ENCODE results near the gene PPIL1.
"Not testable (repeated sequence)": the region's sequence is repeated elsewhere in the genome, so short reads cannot be mapped to it uniquely, and the experiment has no call there.

PPIL1 gene

DNA sequence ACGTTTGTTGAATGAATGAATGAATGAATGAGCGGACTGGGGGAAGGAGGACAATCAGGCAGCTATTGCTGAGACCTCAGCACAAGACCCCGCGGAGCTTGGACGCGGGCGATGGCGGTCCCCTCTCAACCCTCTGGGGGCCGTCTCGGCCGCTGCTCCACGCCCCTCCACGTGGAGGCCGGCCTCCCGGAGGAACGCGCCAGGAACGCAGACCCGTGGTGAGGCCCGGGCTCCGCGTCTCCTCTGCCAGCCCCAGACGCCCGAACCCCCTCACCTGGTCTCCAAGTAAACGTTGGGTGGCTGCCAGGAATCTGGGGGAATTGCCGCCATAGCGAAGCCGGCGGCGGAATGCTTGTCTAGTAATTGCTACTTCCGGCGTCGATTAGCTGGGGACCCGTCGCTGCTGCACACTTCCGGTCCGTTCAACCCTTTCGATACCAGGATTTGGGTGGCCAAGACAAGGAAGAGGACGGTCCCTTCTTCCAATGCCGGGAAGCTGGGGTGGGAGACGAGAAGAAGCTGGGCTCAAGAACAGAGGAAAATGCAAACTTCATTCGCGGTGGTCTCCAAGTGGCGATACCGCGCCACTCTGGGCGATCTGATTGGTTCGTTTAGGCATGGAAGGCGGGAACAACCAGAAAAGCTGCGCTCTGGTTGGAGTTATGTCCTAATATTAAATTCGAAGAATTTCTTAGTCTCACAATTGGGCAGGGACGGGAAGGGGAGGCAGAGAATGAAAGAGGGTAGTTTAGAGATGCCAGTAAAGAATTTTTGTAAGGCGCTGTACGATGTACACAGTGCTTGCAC is at the start of gene PPIL1:
TSS of gene PPIL1 (minus strand) at position 361 of the 807 bp plus-strand sequence. CDS start at position 330, 31 bp downstream.
- DNase-seq (ENCODE audit: low read depth in 2 of 2): peak; percentile 57 to 74

DNA sequence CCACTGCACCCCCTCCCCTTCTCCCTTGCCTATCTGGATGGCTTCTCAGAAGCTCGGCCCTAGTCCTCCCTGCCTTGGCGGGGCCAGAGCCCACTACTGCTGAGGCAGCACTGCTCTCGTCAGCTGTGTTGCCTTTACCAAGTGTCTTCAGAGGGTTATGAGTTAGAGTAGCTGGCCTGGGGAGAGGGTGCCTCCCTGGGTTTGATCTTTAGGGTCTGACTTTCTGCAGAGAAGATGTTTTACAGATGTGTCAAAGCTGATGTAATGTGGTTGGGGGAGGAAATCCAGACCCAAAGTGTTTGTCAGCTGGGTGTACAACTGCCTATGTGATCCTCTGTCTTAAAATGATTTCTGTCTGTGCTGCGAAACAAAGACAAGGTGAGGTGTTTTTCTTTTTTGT is 49.5 kb upstream of the PPIL1 start:
- no peak for DNase-seq (ENCODE audit: low read depth in 2 of 2)

DNA sequence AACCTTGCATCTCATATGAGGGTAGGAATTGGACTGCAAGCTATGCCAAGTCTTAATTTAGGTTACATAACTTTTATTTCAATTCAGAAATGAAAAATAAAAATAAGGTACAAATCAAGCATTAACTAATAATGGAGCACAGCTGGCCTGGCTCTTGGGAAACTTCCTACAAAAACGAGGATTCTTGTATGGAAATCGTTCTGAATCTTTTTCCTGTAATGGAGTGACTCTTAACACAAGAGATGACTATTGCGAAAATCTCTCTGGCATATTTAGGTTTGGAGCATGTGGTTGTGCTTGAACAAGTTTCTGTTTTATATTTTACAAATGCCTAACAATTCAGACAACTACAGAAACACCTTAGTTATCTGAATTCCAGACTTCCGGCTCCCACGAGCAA is 45.9 kb upstream of the PPIL1 start:
- DNase-seq (ENCODE audit: low read depth in 2 of 2): no peak

DNA sequence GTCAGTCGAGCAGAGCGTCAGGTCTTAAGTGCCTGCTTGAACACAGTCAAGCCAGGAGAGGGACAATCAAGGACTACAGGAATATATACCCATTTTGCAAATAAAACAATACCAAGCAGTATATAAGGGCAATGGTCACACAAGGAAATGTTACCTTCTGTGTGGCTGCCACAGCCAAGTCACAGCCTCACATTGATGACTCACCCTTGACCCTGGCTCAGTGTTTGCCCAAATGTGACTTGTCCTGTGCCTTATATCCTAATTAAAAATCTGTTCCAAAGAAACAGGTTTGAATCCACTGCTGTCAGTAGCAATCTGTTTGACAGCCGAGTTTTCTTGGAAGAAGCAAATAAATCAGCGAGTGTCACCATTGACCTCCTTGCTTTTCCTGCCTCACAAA is 45.4 kb upstream of the PPIL1 start:
- DNase-seq (ENCODE audit: low read depth in 2 of 2): no peak

DNA sequence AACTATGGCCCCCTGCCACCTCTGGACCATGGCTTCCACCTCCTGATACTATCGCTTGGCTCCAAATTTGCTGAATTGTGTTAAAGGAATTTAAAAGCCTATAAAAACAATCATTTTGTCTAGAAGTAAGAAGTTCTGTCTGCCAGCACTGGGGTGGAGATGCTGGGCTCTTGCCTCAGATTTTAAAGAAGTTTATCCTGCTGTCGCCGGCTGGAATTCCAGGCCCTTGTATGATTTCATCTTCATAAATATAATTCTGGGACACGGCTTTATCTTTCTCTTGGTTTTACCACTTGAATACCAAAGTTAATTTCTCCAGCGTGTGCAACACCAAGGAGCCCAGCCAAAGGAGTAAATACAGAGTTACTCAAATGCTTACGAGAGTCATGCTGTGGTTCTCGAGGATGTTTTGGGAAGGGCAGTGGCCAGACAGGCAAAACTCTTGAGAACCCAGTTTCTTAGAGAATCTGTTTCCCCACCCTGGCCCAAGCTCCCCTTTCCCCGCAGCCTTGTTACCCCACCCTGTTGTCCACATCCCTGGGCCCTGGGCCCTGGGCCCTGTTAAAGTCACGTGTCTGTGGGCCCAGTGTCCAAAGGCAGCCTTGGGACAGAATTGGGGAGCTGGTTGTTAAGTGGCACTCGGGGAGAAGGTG is 43.1 kb upstream of the PPIL1 start:
- DNase-seq (ENCODE audit: low read depth in 2 of 2): no peak

DNA sequence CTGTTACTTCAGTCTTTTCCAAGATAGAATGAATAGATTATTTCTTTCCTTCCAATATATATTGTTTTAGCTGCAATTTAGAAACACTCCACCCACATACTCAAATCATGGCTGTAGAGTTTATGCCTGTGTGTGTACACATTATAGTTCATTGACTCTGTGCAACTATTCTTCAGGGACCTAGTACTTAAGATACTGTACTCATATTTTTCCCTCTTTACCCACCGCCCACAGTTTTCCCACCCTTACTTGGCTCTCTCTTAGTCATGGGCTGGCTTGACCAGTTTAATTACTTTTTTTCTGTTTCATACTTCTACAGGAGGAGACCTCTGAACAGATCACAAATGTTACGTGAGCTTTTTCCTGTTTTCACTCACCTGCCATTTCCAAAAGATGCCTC is 41.5 kb upstream of the PPIL1 start:
- DNase-seq (ENCODE audit: low read depth in 2 of 2): no peak

DNA sequence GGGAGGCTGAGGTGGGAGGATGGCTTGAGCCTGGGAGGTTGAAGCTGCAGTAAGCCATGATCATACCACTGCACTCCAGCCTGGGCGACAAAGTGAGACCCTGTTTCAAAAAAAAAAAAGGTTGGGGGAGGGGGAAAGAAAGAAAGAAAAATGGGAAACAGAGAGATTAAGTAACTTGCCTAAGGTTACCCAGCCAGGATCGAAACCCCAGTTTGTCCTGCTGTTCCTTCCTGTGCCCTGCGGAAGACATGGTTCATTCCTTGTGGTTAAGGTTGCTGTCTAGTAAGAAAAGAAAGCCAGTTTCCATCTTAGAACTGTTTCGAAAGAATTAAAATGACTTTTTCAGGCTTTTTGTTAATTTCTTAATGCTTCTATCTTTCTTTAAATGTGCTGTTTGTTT is 41.0 kb upstream of the PPIL1 start:
- DNase-seq (ENCODE audit: low read depth in 2 of 2): no peak

DNA sequence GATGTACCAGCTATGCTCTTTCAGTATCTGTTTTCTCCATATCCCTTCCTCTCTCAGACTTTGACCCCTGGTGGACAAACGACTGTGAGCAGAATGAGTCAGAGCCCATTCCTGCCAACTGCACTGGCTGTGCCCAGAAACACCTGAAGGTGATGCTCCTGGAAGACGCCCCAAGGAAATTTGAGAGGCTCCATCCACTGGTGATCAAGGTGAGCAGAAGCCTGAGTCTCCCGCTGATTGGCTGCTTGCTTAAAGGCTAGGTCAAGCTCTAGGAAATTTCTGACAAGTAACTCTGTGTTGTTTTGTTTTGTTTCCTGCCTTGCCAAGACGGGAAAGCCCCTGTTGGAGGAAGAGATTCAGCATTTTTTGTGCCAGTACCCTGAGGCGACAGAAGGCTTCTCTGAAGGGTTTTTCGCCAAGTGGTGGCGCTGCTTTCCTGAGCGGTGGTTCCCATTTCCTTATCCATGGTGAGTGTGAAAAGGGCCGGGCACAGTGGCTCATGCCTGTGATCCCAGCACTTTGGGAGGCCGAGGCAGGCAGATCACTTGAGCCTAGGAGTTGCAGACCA is 39.7 kb upstream of the PPIL1 start:
- no peak for DNase-seq (ENCODE audit: low read depth in 2 of 2)

DNA sequence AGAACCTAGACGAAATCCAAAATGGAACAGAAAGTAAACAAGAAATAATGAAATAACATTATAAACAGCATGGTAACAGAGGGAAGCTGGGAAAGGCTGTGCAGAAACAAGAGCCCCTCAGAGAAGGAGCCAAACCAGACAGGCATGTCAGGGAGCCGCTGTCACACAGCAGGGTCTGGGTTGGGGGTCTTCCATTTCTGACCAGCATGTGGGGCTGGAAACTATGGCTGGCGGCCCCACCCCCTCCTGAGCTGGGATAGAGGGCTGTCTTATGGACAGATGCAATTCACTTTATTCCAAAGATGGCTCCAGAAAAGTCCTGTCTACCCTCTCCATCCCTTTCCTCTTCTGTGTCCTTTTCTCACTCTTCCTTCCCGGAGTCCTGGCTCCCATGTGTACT is 38.5 kb upstream of the PPIL1 start:
- DNase-seq (ENCODE audit: low read depth in 2 of 2): no peak

DNA sequence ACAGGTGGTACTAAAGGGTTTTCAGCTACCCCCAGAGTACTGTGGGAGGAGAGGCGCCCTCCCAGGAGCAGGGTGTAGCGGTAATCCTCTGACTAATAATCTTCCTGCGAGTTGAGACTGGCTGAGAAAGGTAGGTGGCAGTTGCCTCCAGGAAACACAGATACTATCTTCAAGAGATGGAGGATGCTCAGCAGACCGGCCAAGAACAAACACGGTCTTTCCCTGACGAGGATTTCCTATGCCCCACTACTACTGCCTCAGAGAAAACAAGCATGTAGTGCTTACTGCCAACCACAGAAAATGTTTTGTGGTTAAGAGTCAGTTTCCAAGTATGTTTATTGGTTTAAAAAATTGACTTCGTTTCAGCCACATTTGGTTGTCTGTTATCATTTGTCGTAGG is 38.0 kb upstream of the PPIL1 start:
- peak; percentile 1 to 16 for DNase-seq (ENCODE audit: low read depth in 2 of 2)

DNA sequence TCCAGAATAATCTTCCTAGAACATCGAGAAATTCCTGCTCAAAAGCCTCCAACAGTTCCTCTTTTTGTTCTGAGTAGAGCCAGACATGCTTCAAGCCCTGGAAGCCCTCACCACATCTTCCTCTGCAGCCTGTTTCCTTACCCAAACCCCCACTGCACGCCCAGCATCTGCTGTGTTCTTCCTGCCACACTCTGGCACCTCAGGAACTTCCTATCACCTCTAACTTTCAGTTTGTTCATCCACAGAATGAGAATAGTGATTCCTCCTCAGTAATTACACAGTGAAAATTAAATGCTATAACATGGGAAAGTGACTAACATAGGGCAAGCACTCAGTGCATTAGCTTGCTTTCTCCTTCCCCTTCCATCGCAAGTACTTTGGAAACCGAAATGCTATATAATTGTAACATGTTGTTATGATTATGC is 37.4 kb upstream of the PPIL1 start:
- DNase-seq (ENCODE audit: low read depth in 2 of 2): no peak

DNA sequence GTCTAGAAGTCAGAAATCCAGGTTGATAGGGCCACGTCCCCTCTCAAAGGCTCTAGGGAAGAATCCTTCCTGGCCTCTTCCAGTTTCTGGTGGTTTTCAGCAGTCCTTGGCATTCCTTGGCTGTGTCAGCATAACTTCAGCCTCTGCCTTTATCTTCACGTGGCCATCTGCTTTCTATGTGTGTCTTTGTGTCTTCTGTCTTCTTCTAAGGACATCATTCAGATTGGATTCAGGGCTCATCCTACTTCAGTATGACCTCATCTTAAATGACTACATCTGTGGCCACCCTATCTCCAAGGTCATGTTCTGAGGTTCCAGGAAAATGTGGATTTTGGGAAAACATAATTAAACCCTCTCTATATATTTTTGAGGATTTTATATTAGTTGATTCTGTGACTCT is 34.1 kb upstream of the PPIL1 start:
- DNase-seq (ENCODE audit: low read depth in 2 of 2): no peak

DNA sequence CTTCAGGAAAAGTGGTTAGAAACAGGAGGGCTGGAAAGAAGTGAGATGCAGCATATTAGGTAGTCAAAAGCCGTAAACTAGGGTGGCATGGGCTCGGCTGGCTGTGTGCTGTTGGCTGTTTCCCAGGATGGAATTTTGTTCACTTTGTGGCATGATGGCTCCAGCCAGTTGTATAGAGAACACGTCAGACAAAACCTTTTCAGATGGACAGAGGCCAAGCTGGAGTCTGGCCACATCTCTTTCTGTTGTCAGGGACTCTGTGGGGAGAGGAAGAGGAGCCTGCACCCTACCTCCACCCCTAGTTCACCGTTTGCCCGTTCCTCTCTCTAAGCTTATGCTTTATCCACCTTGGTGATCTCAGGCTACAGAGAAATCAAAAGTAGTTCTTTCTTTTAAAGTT is 33.2 kb upstream of the PPIL1 start:
- DNase-seq (ENCODE audit: low read depth in 2 of 2): no peak

DNA sequence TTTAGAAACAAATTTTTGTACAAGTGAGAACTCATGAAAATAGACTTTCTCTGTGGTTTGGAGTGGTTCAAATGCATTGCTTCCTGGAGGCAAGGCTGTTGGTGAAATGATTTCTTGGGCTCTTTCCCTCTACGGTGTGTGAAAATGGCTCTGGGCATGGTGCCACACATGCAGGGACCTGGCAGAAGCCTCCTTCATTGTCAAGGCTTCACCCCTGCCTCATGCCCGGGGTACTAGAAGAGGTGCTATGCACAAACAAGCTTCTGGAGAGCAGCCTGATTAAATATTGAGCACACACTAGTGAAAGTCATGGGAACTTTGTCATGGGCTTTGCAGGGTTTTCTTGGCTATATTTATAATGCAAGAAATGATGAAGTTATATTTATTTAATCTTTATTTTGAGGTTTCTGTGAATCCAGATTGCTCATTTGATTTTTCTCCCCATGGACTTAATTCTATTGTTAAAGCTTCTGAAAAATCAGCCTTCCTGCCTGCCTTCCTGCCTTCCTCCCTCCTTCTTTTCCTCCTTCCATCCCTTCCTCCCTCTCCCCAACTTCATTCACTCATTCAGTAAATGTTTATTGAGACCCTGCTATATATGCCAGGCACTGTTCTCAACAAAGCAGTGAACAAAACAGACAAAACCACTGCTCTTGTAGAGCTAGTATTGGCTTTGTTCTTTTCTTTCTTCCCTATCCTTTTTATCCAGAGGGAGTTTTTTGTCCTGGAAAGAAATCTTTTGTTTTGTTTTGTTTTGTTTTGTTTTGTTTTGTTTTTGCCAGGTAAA is 32.1 kb upstream of the PPIL1 start:
- no peak for DNase-seq (ENCODE audit: low read depth in 2 of 2)

DNA sequence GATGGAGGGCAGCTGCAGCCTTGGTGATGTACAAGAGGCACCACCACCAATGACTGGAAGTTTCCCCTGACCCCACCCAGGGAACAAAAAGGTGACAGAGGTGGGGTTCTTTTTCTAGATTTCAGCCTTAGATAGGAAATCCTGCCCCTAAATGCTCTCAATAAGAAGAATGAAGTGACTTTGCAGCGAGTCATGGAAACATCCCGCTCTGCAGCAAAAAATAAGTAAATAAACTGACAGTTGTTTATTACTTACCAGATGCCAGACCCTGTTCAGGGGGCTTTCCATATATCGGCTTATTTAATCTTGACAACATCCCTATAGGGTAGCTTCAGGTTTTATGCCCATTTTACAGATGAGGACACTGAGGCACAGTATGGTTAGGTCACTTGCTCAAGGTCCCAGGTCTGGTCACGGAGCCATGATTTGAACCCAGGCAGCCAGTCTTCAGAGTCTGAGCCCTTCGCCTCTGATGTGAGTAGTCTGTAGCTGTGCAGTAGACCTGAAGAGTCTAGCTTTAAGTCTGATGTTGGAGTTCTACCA is 30.3 kb upstream of the PPIL1 start:
- DNase-seq (ENCODE audit: low read depth in 2 of 2): no peak

DNA sequence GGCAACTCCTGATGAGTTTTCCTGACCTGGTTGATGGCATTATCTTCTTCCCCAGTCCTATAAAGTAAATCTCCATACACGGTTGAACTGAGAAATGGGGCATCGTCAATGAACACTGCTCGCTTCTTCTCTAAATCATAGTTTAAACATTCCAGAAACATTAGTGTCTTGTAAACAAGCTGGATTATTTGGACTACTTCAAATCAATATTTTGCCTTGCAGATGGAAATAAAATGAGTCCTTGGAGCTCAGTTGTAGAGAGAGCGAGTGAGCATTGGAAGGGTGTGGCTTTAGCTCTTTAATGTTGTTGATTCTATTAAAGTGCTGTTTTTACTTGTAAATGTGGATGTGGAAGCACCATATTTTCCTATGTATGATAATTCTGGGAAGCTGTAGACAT is 29.5 kb upstream of the PPIL1 start:
- no peak for DNase-seq (ENCODE audit: low read depth in 2 of 2)

DNA sequence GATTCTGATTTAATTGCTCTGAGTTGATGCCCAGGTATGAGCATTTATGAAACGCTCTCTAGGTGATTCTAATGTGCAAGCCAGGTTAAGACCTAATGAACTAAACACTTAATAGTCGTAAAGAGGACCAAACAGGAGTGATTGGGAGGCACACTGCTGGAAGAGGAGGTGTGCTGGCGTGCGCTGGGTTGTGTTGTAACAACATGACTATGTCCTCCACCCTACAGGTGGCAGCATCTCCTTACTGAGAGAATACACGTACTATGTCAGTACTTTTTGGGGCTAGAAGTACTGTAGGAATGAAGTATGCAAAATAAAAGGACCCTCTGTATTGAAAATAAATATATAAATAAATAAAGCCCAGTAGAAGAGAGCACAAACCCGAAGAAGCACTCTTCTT is 23.0 kb upstream of the PPIL1 start:
- no peak for DNase-seq (ENCODE audit: low read depth in 2 of 2)

DNA sequence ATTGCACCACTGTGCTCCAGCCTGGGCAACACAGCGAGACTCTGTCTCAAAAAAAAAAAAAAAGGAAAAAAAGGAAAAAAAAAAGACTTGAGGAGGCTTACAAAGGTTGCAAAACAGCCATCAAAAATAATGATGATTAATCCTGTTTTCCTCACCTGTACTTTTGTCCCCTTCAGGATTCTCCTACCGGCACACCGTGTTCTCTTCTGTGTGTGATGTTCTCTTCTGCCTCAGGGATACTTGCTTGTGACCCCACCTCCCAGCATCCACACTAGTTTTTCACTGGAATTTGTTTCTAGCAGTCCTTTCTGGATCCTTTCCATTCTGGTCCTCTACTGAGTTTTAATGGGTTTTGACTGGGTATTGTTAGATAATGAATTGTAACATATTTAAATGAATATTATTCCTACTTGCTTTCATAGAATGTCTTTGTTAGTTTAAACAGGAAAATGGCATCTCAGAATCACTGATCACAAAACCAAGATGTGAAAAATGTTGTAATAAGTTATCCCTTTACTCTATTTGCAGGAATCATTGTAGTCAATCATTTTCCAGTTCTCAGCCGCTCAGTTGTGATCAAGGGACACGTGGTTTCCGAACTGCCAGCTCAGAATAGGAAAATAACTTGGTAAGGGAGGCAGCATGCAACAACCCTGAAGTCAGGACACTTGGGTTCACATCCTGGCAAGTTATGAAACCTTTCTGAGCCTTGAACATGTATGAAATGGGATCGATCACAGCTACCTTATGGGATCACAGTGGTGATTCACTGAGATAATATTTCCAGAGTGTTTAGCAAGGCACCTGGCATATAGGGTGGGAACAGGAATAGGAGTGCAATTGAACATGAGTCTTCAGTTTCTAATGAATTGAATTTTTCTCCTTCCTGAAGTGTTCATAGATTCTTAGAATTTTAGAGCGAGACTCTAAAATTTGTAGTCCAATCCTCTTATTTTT is 19.7 kb upstream of the PPIL1 start:
- no peak for DNase-seq (ENCODE audit: low read depth in 2 of 2)

DNA sequence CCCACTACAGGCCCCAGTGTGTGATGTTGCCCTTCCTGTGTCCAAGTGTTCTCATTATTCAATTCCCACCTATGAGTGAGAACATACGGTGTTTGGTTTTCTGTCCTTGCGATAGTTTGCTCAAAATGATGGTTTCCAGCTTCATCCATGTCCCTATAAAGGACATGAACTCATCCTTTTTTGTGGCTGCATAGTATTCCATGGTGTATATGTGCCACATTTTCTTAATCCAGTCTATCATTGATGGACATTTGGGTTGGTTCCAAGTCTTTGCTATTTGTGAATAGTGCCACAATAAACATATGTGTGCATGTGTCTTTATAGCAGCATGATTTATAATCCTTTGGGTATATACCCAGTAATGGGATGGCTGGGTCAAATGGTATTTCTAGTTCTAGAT is 16.6 kb upstream of the PPIL1 start:
- not testable (repeated sequence) for DNase-seq (ENCODE audit: low read depth in 2 of 2)

DNA sequence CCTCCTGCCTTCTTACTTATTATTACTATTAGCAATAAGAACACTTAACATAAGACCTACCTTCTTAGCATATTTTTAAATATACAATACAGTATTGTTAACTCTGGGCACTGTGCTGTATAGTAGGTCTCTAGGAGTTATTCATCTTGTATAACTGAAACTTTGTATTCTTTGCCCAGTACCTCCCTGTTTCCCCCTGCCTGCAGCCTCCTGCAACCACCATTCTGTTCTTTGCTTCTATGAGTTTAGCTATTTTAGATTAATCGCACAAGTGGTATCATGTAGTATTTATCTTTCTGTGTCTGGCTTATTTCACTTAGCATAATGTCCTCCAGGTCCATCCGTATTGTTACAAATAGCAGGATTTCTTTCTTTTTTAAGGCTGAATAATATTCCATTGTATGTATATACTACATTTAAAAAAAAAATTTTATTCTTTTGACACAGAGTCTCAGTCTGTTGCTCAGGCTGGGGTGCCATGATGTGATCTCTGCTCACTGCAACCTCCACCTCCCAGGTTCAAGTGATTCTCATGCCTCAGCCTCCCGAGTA is 15.6 kb upstream of the PPIL1 start:
- DNase-seq (ENCODE audit: low read depth in 2 of 2): no peak
